Endothelial cell of umbilical vein (primary cell): Measurements from ENCODE around the gene COPS7A. TPM values are rescaled to one million over a fixed set of nuclear protein-coding genes. Genes with fewer than 3 reads are reported as not detected.

Experiments used
- BruUV-seq: library from RNA; stranded (reverse); fragments of 400-500 nt; replicated peaks from 2 replicates; lab custom pipeline; 2021; lab: Mats Ljungman, UMichigan
- CTCF ChIA-PET: fragments of 300-600, 350-600 bp; sonication (Branson Sonifier 250); formaldehyde crosslinking; loops from one replicate; lab custom pipeline; 2021; ENCODE audit warnings: antibody characterized with exemption, inconsistent platforms; lab: Charles Lee
- POLR2A ChIA-PET: fragments of 300-600, 350-600 bp; sonication (Branson Sonifier 250); formaldehyde crosslinking; loops from one replicate; lab custom pipeline; 2021; ENCODE audit warnings: antibody characterized with exemption, inconsistent platforms; lab: Charles Lee
- DNase-seq: peaks from one replicate; pipeline ENCODE4 v3.0.0-alpha.2; 2011; ENCODE audit warnings: low read depth, low spot score
- FAIRE-seq: peaks from 2 replicates; lab custom pipeline; 2011; peaks lifted over from hg19 to GRCh38; lab: Jason Lieb, UNC
- H2AFZ ChIP-seq: 2 replicates; pipeline ENCODE4 v1.6.0; 2012; ENCODE audit warnings: low read depth, low read length, control low read depth, inconsistent platforms
- H3K27ac ChIP-seq: 2 replicates; pipeline ENCODE4 v1.5.1; 2011; ENCODE audit warnings: low read depth, mild to moderate bottlenecking, control low read depth, low read length, moderate library complexity; ENCODE audit not compliant: insufficient read depth
- H3K27me3 ChIP-seq, 2 experiments: 2 replicates each; pipeline versions ENCODE4 v1.6.0 to v1.6.1; 2011; ENCODE audit warnings: low read length in 2 of 2, mixed read lengths in 1 of 2; ENCODE audit not compliant: control insufficient read depth in 2 of 2, insufficient read depth in 2 of 2
- H3K36me3 ChIP-seq, 2 experiments: 2 replicates in 1 of 2; 3 replicates in 1 of 2; pipeline ENCODE4 v1.5.1; 2011; ENCODE audit warnings: low read length in 2 of 2, mild to moderate bottlenecking in 1 of 2, moderate library complexity in 1 of 2; ENCODE audit not compliant: control insufficient read depth in 2 of 2, insufficient read depth in 2 of 2; ENCODE audit errors: extremely low read depth in 1 of 2
- H3K4me1 ChIP-seq: 3 replicates; pipeline ENCODE4 v1.5.1; 2011; ENCODE audit warnings: mild to moderate bottlenecking, low read length; ENCODE audit not compliant: control insufficient read depth, insufficient read depth; ENCODE audit errors: extremely low read depth
- H3K4me2 ChIP-seq: 2 replicates; pipeline ENCODE4 v1.6.1; 2011; ENCODE audit warnings: low read length, control low read depth, mixed read lengths; ENCODE audit not compliant: insufficient read depth
- H3K4me3 ChIP-seq, 3 experiments: fragments of 200-600 bp in 1 of 3; sonication (generic), shearing (Covaris generic) in 1 of 3; replicated peaks in 1 of 3; 2 replicates each; pipeline ENCODE4 v1.5.1; 2011 to 2016; ENCODE audit warnings: control low read depth in 3 of 3, low read length in 3 of 3, mild to moderate bottlenecking in 2 of 3, inconsistent platforms in 1 of 3, low read depth in 1 of 3, moderate library complexity in 1 of 3; ENCODE audit not compliant: insufficient read depth in 1 of 3
- H3K79me2 ChIP-seq: 2 replicates; pipeline ENCODE4 v1.6.0; 2012; ENCODE audit warnings: low read length, inconsistent platforms; ENCODE audit not compliant: control insufficient read depth, insufficient read depth
- H3K9ac ChIP-seq: replicated peaks from 2 replicates; pipeline ENCODE3; 2011; ENCODE audit warnings: low read length, control low read depth; ENCODE audit not compliant: insufficient read depth; ENCODE audit errors: extremely low read depth
- H3K9me1 ChIP-seq: replicated peaks from 3 replicates; pipeline ENCODE4 v1.6.0; 2011; ENCODE audit warnings: mild to moderate bottlenecking, low read length; ENCODE audit not compliant: control insufficient read depth, insufficient read depth; ENCODE audit errors: extremely low read depth
- H3K9me3 ChIP-seq: replicated peaks from 2 replicates; pipeline ENCODE4 v1.5.1; 2012; ENCODE audit warnings: low read length, inconsistent platforms; ENCODE audit not compliant: control insufficient read depth, insufficient read depth
- H4K20me1 ChIP-seq: replicated peaks from 2 replicates; pipeline ENCODE3; 2011; ENCODE audit warnings: mild to moderate bottlenecking, low read length; ENCODE audit not compliant: control insufficient read depth, insufficient read depth; ENCODE audit errors: extremely low read depth
- CTCF ChIP-seq, 2 donors: IDR thresholded peaks; 1 replicate in 1 of 2; 2 replicates in 1 of 2; pipeline ENCODE4 v1.5.1; 2011; ENCODE audit warnings: low read length in 2 of 2, mild to moderate bottlenecking in 2 of 2, moderate library complexity in 2 of 2, control low read depth in 1 of 2, inconsistent platforms in 1 of 2, low read depth in 1 of 2; ENCODE audit not compliant: insufficient read depth in 1 of 2; ENCODE audit errors: extremely low read depth in 1 of 2
- EZH2 ChIP-seq: IDR thresholded peaks from 2 replicates; pipeline ENCODE4 v1.6.1; 2012; ENCODE audit warnings: borderline replicate concordance, low read depth, mild to moderate bottlenecking, moderate library complexity, low read length, inconsistent platforms; ENCODE audit not compliant: severe bottlenecking
- JUN ChIP-seq: IDR thresholded peaks from 2 replicates; pipeline ENCODE4 v1.6.1; 2011; ENCODE audit warnings: borderline replicate concordance, low read depth; ENCODE audit not compliant: insufficient read length, insufficient read depth
- MAX ChIP-seq: IDR thresholded peaks from 2 replicates; pipeline ENCODE4 v1.6.1; 2011; ENCODE audit not compliant: insufficient read depth, insufficient read length
- MYC ChIP-seq: IDR thresholded peaks from one replicate; pipeline ENCODE4 v1.6.1; 2011; ENCODE audit warnings: mild to moderate bottlenecking, low read depth, low read length
- POLR2A ChIP-seq: IDR thresholded peaks from 2 replicates; pipeline ENCODE4 v1.6.1; 2012; ENCODE audit warnings: low read depth, mild to moderate bottlenecking, control low read depth, low read length
- POLR2AphosphoS5 ChIP-seq: IDR thresholded peaks from 2 replicates; pipeline ENCODE4 v1.6.1; 2012; ENCODE audit warnings: low read depth, mild to moderate bottlenecking, control low read depth, low read length, moderate library complexity; ENCODE audit not compliant: insufficient read depth
- dilution Hi-C: fragments of 300-500 bp; cut with MboI; formaldehyde crosslinking; loops from one replicate; pipeline ENCODE4 v1.15.0; 2019; ENCODE audit warnings: low sequenced_read_pairs; ENCODE audit not compliant: extremely low pct_ligation_motif_present
- intact Hi-C: fragments of 100-400 bp; cut with micrococcal nuclease; formaldehyde crosslinking; loops from one replicate; pipeline ENCODE4 v1.10.0; 2022
- polyA plus RNA-seq, 4 experiments: library from polyadenylated mRNA; depleted of rRNA in 3 of 4; stranded (reverse) in 3 of 4; unstranded in 1 of 4; fragments of >200 nt; gene quantifications; 2 replicates each; pipeline versions ENCODE4 v1.2.1 to v1.2.3, GENCODE V29; 2011 to 2012; ENCODE audit warnings: missing spikeins in 1 of 4
- total RNA-seq: library from RNA; stranded (reverse); gene quantifications from 2 replicates; pipeline ENCODE4 v1.2.3, GENCODE V29; 2021

COPS7A gene
- total and polyA plus RNA-seq, 2 donors (not counting 3 experiments of a cell fraction or from before 2014, with no cell fraction given), result 41.1 to 104 TPM

GRCh38 chr12:6745741-6746525, 22.1 kb downstream of the COPS7A start:
- intact Hi-C loops, result no loop called here
- H3K27ac ChIP-seq, result no peak overlapping the region
- no peaks in the 10 kb centered on the region for H3K9me3 ChIP-seq
- no peaks in the 10 kb centered on the region for H4K20me1 ChIP-seq
- no peak for FAIRE-seq
- H3K4me3 ChIP-seq, result no peak overlapping the region
- no peaks in the 10 kb centered on the region for H3K79me2 ChIP-seq
- DNase-seq, result no peak
- no peaks in the 10 kb centered on the region for H3K4me1 ChIP-seq
- ChIA-PET CTCF (no interaction called here), POLR2A (interaction anchor here (0.6 kb wide), 2 partner anchors 75 to 138 kb away, joined by 3 to 4 read pairs; no protein-coding TSS in a partner anchor)
- dilution Hi-C loops, result no loop called here
- H3K9me1 ChIP-seq, result no peaks in the 10 kb centered on the region
- H3K9ac ChIP-seq, result no peak overlapping the region
- no peak for TF ChIP-seq EZH2
- H2AFZ ChIP-seq, result no peak overlapping the region
- no peaks in the 10 kb centered on the region for H3K27me3 ChIP-seq
- H3K4me2 ChIP-seq, result no peak overlapping the region
- H3K36me3 ChIP-seq, result peaks cover 21 to 37% of the 10 kb centered on the region in 2 experiments
- no TSS peak for BruUV-seq

DNA sequence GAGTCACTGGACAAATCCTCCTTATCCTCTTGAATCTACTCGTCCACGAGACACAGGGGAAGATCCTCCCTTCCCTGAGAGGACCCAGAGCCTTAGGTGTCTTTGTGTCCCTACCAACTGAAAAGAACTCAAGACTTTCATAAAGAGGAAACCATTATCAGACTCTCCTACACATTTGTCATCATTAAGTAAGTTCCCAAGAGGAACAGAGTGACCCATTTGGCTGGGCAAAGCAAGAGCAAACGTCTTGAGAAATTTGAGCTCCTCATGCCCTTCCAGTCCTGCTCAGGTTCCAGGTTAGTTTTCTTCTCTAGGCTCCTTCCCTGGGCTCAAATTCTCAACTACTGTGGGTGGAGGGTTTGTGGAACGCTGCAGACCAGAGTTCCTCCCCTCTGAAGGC, 23.4 kb downstream of the COPS7A start:
- BruUV-seq, result no TSS peak
- no peak overlapping the region for H2AFZ ChIP-seq
- no peaks in the 10 kb centered on the region for H3K27me3 ChIP-seq
- CTCF ChIA-PET, result interaction anchor here (0.9 kb wide), 1 partner anchor 78 kb away, joined by 3 read pairs; no protein-coding TSS in a partner anchor
- H3K9me3 ChIP-seq, result no peaks in the 10 kb centered on the region
- no peaks in the 10 kb centered on the region for H4K20me1 ChIP-seq
- DNase-seq (no peak), FAIRE-seq (no peak)
- H3K9me1 ChIP-seq, result no peaks in the 10 kb centered on the region
- no peak overlapping the region for H3K27ac ChIP-seq
- peaks cover 10% of the 10 kb centered on the region for H3K79me2 ChIP-seq
- no peak overlapping the region for H3K4me3 ChIP-seq
- peaks cover 8% of the 10 kb centered on the region for H3K4me1 ChIP-seq
- intact Hi-C loops, result no loop called here
- dilution Hi-C loops, result no loop called here
- peaks cover 21 to 41% of the 10 kb centered on the region in 2 experiments for H3K36me3 ChIP-seq
- no peak for TF ChIP-seq MYC
- no peak for TF ChIP-seq JUN
- no peak for TF ChIP-seq POLR2AphosphoS5
- no peak for TF ChIP-seq MAX
- TF ChIP-seq POLR2A, result no peak
- TF ChIP-seq CTCF (IDR thresholded peaks at IDR 0.05; ENCODE audit: extremely low read depth in 1 of 2, insufficient read depth in 1 of 2, low read depth in 1 of 2, low read length in 2 of 2), result no peak
- TF ChIP-seq EZH2, result no peak
- POLR2A ChIA-PET, result interaction anchor here (0.6 kb wide), 1 partner anchor 100 kb away, joined by 3 read pairs; no protein-coding TSS in a partner anchor
- no peak overlapping the region for H3K9ac ChIP-seq
- no peak overlapping the region for H3K4me2 ChIP-seq
